GM19438 (cell line): Measurements from ENCODE around the gene SMCP.

Experiments
- ATAC-seq: cut with Tn5 transposase; IDR thresholded peaks from one replicate; pipeline ENCODE4 v1.9.1; 2021; ENCODE audit warnings: low read depth; ENCODE audit not compliant: unreplicated experiment

Gene SMCP, protein sequence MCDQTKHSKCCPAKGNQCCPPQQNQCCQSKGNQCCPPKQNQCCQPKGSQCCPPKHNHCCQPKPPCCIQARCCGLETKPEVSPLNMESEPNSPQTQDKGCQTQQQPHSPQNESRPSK

DNA sequence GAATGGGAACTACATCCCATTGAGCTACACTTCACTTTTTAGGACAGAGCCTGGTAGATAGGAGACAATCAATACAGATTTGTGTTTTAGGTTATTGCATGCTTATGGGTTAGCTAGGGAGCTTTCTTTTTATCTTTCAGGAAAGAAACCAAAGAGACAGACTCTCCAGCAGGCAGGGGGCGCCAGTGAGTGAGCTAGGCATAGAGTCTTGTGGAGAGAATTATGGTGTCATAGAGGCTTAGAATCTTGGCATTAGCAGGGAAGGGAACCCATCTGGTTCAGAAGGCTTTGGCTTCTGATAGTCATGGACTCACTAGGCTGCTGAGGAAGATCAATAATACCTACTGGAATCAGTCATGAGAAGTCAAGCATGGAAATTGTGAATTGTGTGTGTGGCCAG is at the start of gene SMCP:
Gene SMCP (plus strand): TSS at position 281 of the 400 bp plus-strand sequence. CDS start 6,101 bp downstream, outside the sequence.
- ATAC-seq = no peak

GRCh38 chr1:152836870-152837269 is 41.3 kb upstream of the SMCP start:
- no peak for ATAC-seq

- no peak for ATAC-seq
Observed at GRCh38 chr1:152842556-152842955, 35.6 kb upstream of the SMCP start, which contains the start of gene LCE6A. Gene LCE6A, plus strand, starts transcription at chr1:152842856. Its CDS starts 665 bp downstream, at chr1:152843521.

DNA sequence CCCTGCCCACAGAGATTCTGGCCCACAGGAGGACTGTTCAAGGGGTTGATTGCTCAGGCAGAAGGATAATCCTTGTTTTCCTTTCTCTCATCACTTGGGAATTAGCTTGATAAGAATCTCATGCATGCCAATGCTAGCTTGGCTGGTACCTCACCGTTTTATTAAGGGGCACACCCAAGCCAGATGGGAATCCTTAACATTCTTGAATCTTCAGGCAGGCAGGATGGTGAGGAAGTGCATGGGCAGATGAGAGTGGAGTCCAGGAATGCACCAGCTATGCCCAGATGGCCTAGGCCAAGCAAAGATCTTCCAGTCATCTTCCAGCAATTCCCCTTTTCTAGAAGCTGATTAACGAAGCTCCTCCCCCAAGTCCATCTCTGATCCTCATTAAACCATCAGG is 22.5 kb upstream of the SMCP start:
- no peak for ATAC-seq

- no peak for ATAC-seq
Observed at GRCh38 chr1:152858062-152858461, 20.1 kb upstream of the SMCP start.

- no peak for ATAC-seq
Observed at GRCh38 chr1:152859696-152860095, 18.4 kb upstream of the SMCP start, which contains the start of gene LCE7A. Gene LCE7A, plus strand, starts transcription at chr1:152859996. Its CDS starts 702 bp downstream, at chr1:152860698.

- ATAC-seq = no peak
Observed at GRCh38 chr1:152860129-152860528, 18.0 kb upstream of the SMCP start.

DNA sequence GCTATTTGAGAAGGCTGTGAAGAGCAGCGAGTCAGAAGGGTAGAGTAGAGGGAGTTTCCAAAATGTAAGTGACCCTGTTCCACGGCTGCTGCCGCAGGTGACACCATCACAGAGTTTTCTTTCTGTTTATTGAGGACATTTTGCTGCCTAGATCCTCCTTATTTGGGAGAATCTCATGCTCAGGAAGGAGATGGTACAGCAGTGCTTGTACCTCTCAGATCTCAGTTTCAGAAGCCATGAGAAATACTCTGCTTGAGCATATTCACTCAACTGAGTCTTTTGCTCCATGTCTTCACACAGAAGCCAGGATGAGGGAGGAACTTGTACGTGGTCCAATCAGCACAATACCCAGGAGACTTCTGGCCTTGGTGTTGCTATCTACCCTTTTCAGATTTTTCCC is 16.7 kb upstream of the SMCP start:
- ATAC-seq = no peak

DNA sequence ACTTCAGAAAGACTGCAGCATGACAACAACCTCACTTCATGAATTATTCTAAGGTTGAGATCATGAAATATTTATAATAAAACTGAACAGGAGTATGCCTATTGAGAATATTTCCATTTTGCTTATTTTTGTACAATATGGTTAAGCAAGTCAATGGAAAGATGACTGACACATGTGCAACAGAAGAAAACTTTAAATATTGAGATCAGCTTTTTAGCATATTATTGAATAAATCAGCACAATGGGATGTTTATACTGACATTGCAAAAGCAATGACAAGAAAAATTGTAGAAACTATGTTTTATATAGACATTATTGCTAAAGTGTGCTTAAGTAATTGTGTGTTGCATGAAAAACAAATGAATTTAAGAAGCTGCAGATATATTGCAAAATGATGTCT is 13.7 kb upstream of the SMCP start:
- no peak for ATAC-seq

DNA sequence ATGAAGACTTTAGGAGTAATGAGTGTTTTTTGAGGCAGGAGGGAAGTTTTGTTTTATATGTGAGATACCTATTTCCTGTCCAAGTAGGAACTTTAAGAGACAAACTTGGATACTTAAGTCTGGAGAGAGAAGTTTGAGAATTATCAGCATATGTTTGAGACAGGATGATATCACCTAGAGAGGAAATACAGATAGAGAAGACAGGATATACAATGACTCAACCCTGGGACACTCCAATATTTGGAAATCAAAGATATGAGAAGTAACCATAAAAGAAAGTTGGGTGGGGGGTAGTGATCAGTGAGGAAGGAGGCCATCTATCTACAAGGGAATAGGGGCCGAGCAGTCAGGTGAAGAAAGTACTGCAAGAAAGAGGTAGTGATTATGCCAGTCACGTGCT is 11.8 kb upstream of the SMCP start:
- ATAC-seq = no peak

DNA sequence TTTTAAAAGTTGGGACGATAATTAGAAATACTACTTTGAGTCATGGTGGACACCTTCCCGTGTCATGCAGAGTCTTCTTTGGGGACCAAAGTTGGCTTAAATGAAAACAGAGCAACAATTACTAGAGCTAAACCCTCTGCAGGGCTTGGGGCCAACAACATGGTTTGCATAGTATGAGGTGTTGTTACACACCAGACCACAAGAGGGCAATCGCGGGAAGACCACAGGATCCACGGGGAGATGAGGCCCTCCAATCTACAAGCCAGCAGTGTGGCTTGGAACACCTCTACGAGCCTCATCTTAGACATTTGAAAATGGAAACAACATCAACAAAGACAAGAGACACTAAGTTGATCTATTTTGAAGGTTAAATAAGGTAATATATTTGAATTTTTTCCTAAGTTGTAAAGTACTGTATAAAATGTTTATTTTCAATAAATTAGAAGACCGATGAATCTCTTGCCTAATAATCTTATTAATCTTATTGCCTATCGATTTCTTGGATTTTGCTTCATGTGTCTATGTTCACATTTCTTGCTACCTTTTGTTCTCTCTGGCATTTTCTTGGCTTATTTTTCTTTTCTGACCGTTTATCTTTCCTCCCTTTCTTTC is 8.2 kb upstream of the SMCP start:
- ATAC-seq = no peak

- ATAC-seq = no peak
Observed at GRCh38 chr1:152870831-152871730, 7.0 kb upstream of the SMCP start.

- ATAC-seq = no peak
Observed at GRCh38 chr1:152871731-152872126, 6.4 kb upstream of the SMCP start.

DNA sequence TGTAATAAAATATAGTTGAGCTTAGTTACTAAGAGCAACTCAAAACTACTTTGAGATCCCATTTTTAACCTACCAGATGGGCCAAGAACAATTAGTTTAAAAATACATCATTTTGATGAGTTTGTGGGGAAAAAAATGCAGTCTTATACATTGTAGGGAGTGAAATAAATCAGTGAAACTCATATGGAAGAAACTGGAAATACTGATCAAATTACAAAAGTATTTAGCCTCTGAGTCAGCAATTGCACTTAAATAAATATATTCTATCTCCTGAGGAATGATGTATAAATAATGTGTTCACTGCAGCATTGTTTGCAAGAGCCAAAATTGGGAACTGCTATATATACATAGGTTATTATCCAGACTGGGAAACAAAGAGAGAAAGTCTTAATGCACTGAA is 4.6 kb upstream of the SMCP start:
- no peak for ATAC-seq

DNA sequence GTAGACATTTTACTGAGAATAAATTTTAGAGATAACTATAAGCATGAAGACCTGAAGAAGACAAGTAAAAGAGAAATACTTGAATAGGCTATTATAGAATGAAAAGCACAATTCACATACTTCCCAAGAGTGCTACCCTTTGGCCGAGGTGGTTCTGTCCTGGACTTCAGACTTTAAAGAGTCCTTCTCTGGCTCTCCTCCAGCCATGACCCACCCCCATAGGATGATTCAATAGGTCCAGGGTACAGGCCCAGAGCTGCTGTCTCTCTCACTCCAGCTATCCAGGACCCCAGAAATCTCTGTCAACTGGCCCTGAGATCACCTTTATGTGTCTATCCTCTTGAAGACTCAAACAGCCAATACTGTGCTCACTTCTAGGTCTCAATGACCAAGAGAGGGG is 1.3 kb upstream of the SMCP start:
- no peak for ATAC-seq

- no peak for ATAC-seq
Observed at GRCh38 chr1:152879559-152880198, 1.6 kb downstream of the SMCP start.

- ATAC-seq = no peak
Observed at GRCh38 chr1:152880316-152880715, 2.2 kb downstream of the SMCP start.

DNA sequence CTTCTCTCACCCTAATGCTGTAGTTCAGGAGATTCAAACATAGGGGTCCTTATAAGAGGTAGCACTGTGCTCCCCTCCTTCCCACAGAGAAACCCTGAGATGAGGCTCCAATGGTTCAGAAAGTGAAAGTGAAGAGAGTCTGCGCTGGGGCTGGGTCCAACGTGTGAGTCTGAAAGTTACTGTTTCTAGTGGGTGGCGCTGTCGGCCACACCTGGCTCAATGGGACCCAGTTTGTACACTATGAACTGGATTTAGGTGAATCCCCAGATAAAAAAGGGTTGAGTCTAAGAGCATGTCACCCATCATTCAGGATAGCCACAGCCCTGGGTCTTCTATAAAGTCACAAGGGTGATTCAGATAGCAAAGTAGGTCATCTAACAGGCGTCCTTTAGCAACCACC is 2.8 kb downstream of the SMCP start:
- ATAC-seq = no peak

DNA sequence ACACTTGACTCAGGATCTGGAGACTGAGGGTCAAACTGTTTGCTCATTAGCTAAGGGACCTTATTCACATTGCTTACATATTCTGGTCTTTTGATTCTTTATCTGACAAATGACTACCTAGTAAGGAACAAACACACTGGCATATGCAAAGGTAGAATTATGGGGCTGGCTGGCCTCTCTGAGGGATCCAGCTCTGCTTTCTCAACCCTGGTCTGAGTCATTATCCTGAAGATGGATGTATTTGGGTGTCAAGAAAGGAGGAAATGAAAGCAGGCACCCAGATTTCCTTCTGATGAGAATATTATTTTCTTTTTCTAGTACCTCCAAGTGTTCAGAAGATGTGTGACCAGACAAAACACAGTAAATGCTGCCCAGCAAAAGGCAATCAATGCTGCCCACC is 6.0 kb downstream of the SMCP start:
- ATAC-seq = no peak

DNA sequence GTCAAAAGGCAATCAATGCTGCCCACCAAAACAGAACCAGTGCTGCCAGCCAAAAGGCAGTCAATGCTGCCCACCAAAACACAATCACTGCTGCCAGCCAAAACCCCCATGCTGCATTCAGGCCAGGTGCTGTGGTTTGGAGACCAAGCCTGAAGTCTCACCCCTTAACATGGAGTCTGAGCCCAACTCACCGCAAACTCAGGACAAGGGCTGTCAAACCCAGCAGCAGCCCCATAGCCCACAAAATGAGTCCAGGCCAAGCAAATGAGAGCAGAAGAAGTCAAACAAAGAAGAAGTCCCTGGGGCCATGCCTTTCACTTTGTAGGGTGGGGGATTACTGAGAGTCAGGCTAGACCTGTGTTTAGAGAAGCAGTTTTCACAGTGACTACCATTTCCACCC is 6.4 kb downstream of the SMCP start:
- no peak for ATAC-seq

DNA sequence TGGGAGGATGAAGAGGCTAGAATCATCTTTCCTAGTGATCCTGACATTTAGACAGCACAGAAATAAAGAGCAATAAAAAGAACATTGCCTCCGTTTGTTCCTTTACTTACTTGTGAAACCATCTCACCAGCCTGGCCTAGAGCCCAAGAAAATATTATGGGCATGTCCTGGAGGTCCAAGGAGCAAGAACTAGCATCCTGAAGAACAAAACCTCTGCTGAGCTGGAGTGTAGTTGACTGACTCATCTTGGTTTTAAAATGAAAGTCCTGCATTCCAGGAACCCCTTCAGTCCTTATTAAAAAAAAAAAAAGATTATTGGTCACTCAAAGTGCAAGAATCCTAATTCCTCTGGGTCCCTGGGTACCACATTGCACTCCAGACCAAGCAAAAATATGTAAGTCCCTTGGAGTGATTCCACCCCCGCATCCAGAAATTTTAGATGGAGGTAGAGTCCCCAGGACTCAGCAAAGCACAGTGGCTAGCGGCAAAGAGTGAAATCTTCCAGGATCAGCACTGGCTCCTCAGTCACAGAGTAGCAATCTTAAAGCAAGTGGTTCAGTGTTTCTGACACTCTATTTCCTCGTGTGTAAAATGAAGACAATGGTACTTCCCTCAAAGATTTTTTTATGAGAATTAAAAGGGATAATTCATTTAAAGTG is 7.0 kb downstream of the SMCP start:
- no peak for ATAC-seq
